Measurements from ENCODE around the gene CA10. TPM values are rescaled to one million over a fixed set of nuclear protein-coding genes. Genes with fewer than 3 reads are reported as not detected.

CA10 gene
- total and polyA plus RNA-seq, 2 donors (not counting 3 experiments of a cell fraction or from before 2014, with no cell fraction given): not detected

- intact Hi-C loops (cut with micrococcal nuclease): loop anchor here (2.0 kb wide), 1 partner anchor 395 kb away; no protein-coding TSS in a partner anchor
Observed at GRCh38 chr17:51765282-51766135, 393.0 kb downstream of the CA10 start.

More at GRCh38 chr17:51765282-51766135, 393.0 kb downstream of the CA10 start:
- Histone ChIP-seq H3K9ac (replicated peaks; ENCODE audit: extremely low read depth, insufficient read depth, low read length) (no peak overlapping the region), H3K9me1 (replicated peaks; ENCODE audit: control insufficient read depth, extremely low read depth, insufficient read depth, low read length) (no peaks in the 10 kb centered on the region), H3K4me2 (ENCODE audit: insufficient read depth, low read length) (no peak overlapping the region), H4K20me1 (replicated peaks; ENCODE audit: control insufficient read depth, extremely low read depth, insufficient read depth, low read length) (no peaks in the 10 kb centered on the region), H3K36me3 (ENCODE audit: control insufficient read depth in 2 of 2, extremely low read depth in 1 of 2, insufficient read depth in 2 of 2, low read length in 2 of 2) (no peaks in the 10 kb centered on the region), H3K4me3 (replicated peaks in 1 of 3; ENCODE audit: insufficient read depth in 1 of 3, low read depth in 1 of 3, low read length in 3 of 3) (no peak overlapping the region), H3K9me3 (replicated peaks; ENCODE audit: control insufficient read depth, insufficient read depth, low read length) (no peaks in the 10 kb centered on the region), H3K4me1 (ENCODE audit: control insufficient read depth, extremely low read depth, insufficient read depth, low read length) (no peaks in the 10 kb centered on the region), H2AFZ (ENCODE audit: low read depth, low read length) (no peak overlapping the region), H3K27me3 (ENCODE audit: control insufficient read depth in 2 of 2, insufficient read depth in 2 of 2, low read length in 2 of 2) (no peaks in the 10 kb centered on the region), H3K27ac (ENCODE audit: insufficient read depth, low read depth, low read length) (no peak overlapping the region), H3K79me2 (ENCODE audit: control insufficient read depth, insufficient read depth, low read length) (no peaks in the 10 kb centered on the region)
- POLR2A ChIA-PET: no interaction called here
- dilution Hi-C loops (cut with MboI; ENCODE audit: extremely low pct_ligation_motif_present, low sequenced_read_pairs): no loop called here
- FAIRE-seq: no peak
- DNase-seq (ENCODE audit: low read depth, low spot score): no peak
- CTCF ChIA-PET: interaction anchor here (2.7 kb wide), 1 partner anchor 10 kb away, joined by 15 read pairs; no protein-coding TSS in a partner anchor
- no TSS peak for BruUV-seq (replicated peaks)
- TF ChIP-seq, protein P1, sequence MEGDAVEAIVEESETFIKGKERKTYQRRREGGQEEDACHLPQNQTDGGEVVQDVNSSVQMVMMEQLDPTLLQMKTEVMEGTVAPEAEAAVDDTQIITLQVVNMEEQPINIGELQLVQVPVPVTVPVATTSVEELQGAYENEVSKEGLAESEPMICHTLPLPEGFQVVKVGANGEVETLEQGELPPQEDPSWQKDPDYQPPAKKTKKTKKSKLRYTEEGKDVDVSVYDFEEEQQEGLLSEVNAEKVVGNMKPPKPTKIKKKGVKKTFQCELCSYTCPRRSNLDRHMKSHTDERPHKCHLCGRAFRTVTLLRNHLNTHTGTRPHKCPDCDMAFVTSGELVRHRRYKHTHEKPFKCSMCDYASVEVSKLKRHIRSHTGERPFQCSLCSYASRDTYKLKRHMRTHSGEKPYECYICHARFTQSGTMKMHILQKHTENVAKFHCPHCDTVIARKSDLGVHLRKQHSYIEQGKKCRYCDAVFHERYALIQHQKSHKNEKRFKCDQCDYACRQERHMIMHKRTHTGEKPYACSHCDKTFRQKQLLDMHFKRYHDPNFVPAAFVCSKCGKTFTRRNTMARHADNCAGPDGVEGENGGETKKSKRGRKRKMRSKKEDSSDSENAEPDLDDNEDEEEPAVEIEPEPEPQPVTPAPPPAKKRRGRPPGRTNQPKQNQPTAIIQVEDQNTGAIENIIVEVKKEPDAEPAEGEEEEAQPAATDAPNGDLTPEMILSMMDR (IDR thresholded peaks at IDR 0.05; ENCODE audit: extremely low read depth in 1 of 2, insufficient read depth in 1 of 2, low read depth in 1 of 2, low read length in 2 of 2): no peak
- TF ChIP-seq GATA2 (IDR thresholded peaks at IDR 0.05; ENCODE audit: insufficient read depth, insufficient read length, low read depth, low read length) (no peak), POLR2A (IDR thresholded peaks at IDR 0.05; ENCODE audit: low read depth, low read length) (no peak), EZH2 (IDR thresholded peaks at IDR 0.05; ENCODE audit: borderline replicate concordance, low read depth, low read length, severe bottlenecking) (no peak), JUN (IDR thresholded peaks at IDR 0.05; ENCODE audit: borderline replicate concordance, insufficient read depth, insufficient read length, low read depth) (no peak), MYC (IDR thresholded peaks at IDR 0.05; ENCODE audit: low read depth, low read length) (no peak), FOS (IDR thresholded peaks at IDR 0.05; ENCODE audit: borderline replicate concordance, insufficient read depth, low read length) (no peak), POLR2AphosphoS5 (IDR thresholded peaks at IDR 0.05; ENCODE audit: insufficient read depth, low read depth, low read length) (no peak)
- TF ChIP-seq, protein P2, sequence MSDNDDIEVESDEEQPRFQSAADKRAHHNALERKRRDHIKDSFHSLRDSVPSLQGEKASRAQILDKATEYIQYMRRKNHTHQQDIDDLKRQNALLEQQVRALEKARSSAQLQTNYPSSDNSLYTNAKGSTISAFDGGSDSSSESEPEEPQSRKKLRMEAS (IDR thresholded peaks at IDR 0.05; ENCODE audit: insufficient read depth, insufficient read length): no peak
